Osteoblast (primary cell): ENCODE measurements around the gene FBXL15. TPM values are rescaled to one million over a fixed set of nuclear protein-coding genes. Genes with fewer than 3 reads are reported as not detected.

Experiments used
- DNase-seq: peaks from one replicate; pipeline ENCODE4 v3.0.0; 2011; ENCODE audit warnings: low spot score, mixed read lengths; ENCODE audit not compliant: insufficient read length; ENCODE audit errors: missing footprints
- H2AFZ ChIP-seq: 2 replicates; pipeline ENCODE4 v1.6.0; 2011; ENCODE audit warnings: mild to moderate bottlenecking, low read length
- H3K27ac ChIP-seq: 2 replicates; pipeline ENCODE4 v1.5.1; 2011; ENCODE audit warnings: mild to moderate bottlenecking, low read depth, low read length, moderate library complexity
- H3K27me3 ChIP-seq: 2 replicates; pipeline ENCODE4 v1.6.0; 2012; ENCODE audit warnings: mild to moderate bottlenecking, control low read depth, inconsistent platforms, low read length, moderate library complexity; ENCODE audit not compliant: insufficient read depth
- H3K36me3 ChIP-seq: 2 replicates; pipeline ENCODE4 v1.5.1; 2011; ENCODE audit warnings: mild to moderate bottlenecking, low read length, control low read depth, moderate library complexity; ENCODE audit not compliant: insufficient read depth
- H3K4me1 ChIP-seq: 2 replicates; pipeline ENCODE4 v1.5.1; 2011; ENCODE audit warnings: mild to moderate bottlenecking, low read length, control low read depth, moderate library complexity; ENCODE audit not compliant: insufficient read depth
- H3K4me2 ChIP-seq: 2 replicates; pipeline ENCODE4 v1.6.0; 2011; ENCODE audit warnings: mild to moderate bottlenecking, low read length; ENCODE audit not compliant: insufficient read depth
- H3K4me3 ChIP-seq: fragments of 200-600 bp; sonication (generic); 3 replicates; pipeline ENCODE4 v1.5.1; 2012; ENCODE audit warnings: mild to moderate bottlenecking, low read length, inconsistent platforms; ENCODE audit not compliant: insufficient read depth
- H3K79me2 ChIP-seq: 2 replicates; pipeline ENCODE4 v1.6.0; 2012; ENCODE audit warnings: mild to moderate bottlenecking, low read length, control low read depth, inconsistent platforms; ENCODE audit not compliant: insufficient read depth
- H3K9me3 ChIP-seq: 2 replicates; pipeline ENCODE4 v1.5.1; 2011; ENCODE audit warnings: low read depth, low read length, control low read depth
- H4K20me1 ChIP-seq: 2 replicates; pipeline ENCODE4 v1.6.0; 2012; ENCODE audit warnings: mild to moderate bottlenecking, low read length, control low read depth; ENCODE audit not compliant: insufficient read depth
- CTCF ChIP-seq: IDR thresholded peaks from 2 replicates; pipeline ENCODE4 v1.5.1; 2011; ENCODE audit warnings: mild to moderate bottlenecking, low read depth, low read length, moderate library complexity; ENCODE audit errors: extremely low read depth
- total RNA-seq: library from RNA; depleted of rRNA; stranded (reverse); fragments of >200 nt; gene quantifications from 2 replicates; pipeline ENCODE4 v1.2.3, GENCODE V29; 2012

FBXL15 gene
- total RNA-seq, 1 donor: 9.4 TPM

GRCh38 chr10:102393411-102394078 lies 27.1 kb upstream of the FBXL15 start:
- Histone ChIP-seq H3K27me3 (no peaks in the 10 kb centered on the region), H3K27ac (peak overlapping the region; percentile 95), H3K79me2 (peaks cover 13% of the 10 kb centered on the region), H3K9me3 (no peaks in the 10 kb centered on the region), H3K4me2 (peak overlapping the region; percentile 95), H3K4me1 (peaks cover 15% of the 10 kb centered on the region), H4K20me1 (no peaks in the 10 kb centered on the region), H2AFZ (peak overlapping the region; percentile 87), H3K36me3 (peaks cover 11% of the 10 kb centered on the region), H3K4me3 (peak overlapping the region; percentile 88)
- TF ChIP-seq CTCF: peak; percentile 85
- DNase-seq: no peak

DNA sequence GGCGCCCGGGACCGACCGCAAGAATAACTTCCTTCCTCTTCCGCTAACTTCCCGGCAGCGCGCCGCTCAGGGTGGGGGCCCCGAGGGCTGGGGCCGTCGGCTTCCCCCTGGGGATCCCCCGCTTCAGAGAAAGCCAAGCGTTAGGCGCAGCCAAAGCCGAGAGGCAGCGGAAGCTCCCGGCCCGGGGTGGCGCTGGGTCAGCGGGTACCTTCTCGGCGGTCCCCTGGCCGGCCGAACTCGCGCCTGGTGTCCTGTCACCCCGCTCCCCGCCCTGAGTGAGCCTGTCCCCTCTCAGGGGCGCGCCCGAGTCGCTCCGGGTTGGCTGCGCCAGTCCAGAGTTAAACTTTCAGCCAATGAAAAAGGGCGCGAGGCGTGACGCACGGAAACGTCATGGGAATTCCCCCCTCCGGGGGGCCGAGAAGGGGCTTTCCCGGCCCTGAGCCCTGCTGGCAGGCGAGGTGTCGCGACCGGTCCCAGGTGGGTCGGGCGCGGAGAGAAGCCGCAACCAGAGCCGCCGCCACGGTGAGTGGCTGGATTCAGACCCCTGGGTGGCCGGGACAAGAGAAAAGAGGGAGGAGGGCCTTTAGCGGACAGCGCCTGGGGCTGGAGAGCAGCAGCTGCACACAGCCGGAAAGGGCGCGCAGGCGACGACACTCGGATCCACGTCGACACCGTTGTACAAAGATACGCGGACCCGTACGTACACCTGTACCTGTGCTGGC lies 26.4 kb upstream of the FBXL15 start:
- peak overlapping the region; percentile 95 for H3K27ac ChIP-seq
- TF ChIP-seq CTCF: no peak
- peak overlapping the region; percentile 95 for H3K4me2 ChIP-seq
- H3K27me3 ChIP-seq: no peaks in the 10 kb centered on the region
- peaks cover 18% of the 10 kb centered on the region for H3K4me1 ChIP-seq
- H4K20me1 ChIP-seq: no peaks in the 10 kb centered on the region
- peak overlapping the region; percentile 75 for H2AFZ ChIP-seq
- no peaks in the 10 kb centered on the region for H3K9me3 ChIP-seq
- H3K79me2 ChIP-seq: peaks cover 13% of the 10 kb centered on the region
- peak overlapping the region; percentile 88 for H3K4me3 ChIP-seq
- peak; percentile 99 for DNase-seq
- H3K36me3 ChIP-seq: peaks cover 13% of the 10 kb centered on the region

DNA sequence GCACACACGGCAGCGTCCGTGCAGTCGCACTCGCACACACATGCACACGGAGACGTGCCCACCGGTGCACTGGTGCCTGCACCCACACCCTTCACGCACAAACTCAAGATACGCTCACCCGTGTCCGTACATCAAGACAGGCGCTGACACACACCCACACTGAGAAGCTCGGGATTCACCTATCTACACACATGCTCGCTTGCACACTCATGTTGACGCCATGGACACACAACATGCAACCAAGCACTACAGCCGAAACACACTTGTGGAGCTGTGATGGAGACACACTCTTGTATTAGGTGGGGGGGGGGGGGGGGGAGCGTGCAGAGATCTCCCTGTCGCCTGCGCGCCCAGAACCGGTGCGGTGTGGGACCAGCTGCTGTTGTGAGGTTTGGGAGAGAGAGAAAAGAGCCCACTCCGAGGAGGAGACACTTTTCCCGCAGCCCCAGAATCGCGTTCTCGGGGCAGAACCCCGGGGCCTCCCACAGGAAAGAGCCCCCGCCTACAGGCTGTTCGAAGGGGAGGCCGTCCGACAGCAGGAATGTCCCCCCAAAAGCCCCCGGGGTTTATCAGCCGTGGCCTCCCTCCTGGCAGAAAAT lies 25.7 kb upstream of the FBXL15 start:
- Histone ChIP-seq H3K9me3 (no peaks in the 10 kb centered on the region), H3K4me2 (peak overlapping the region; percentile 95), H4K20me1 (no peaks in the 10 kb centered on the region), H3K4me1 (peaks cover 18% of the 10 kb centered on the region), H3K36me3 (peaks cover 13% of the 10 kb centered on the region), H3K27ac (peak overlapping the region; percentile 95), H3K27me3 (no peaks in the 10 kb centered on the region), H3K79me2 (peaks cover 13% of the 10 kb centered on the region), H3K4me3 (peak overlapping the region; percentile 88), H2AFZ (peak overlapping the region; percentile 81)
- TF ChIP-seq CTCF: no peak
- peak; percentile 88 for DNase-seq
